HG02610 (cell line): Measurements from ENCODE around the gene SORBS1.

Experiments
- ATAC-seq: cut with Tn5 transposase; IDR thresholded peaks from one replicate; pipeline ENCODE4 v1.9.1; 2021; ENCODE audit warnings: mild to moderate bottlenecking, moderate library complexity; ENCODE audit not compliant: unreplicated experiment

SORBS1 gene

GRCh38 chr10:95442341-95442740 lies 118.8 kb downstream of the SORBS1 start:
- no peak for ATAC-seq

DNA sequence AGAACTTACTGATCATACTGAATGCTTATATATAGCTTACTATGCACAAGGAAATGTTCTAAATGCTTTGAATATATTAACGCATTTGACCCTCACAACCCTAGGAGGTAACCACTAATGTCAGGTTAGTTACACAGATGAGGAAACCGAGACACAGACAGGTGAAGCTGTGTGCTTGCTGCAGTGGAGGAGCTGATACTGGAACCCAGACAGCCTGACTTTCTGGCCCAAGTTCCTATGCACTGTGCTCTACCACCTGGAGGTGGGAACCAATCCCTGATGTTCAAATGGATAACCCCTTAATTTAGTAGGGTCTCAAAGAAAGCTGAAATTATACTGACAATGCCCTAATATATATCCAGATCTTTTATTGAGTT lies 119.6 kb downstream of the SORBS1 start:
- ATAC-seq, result peak; percentile 17

DNA sequence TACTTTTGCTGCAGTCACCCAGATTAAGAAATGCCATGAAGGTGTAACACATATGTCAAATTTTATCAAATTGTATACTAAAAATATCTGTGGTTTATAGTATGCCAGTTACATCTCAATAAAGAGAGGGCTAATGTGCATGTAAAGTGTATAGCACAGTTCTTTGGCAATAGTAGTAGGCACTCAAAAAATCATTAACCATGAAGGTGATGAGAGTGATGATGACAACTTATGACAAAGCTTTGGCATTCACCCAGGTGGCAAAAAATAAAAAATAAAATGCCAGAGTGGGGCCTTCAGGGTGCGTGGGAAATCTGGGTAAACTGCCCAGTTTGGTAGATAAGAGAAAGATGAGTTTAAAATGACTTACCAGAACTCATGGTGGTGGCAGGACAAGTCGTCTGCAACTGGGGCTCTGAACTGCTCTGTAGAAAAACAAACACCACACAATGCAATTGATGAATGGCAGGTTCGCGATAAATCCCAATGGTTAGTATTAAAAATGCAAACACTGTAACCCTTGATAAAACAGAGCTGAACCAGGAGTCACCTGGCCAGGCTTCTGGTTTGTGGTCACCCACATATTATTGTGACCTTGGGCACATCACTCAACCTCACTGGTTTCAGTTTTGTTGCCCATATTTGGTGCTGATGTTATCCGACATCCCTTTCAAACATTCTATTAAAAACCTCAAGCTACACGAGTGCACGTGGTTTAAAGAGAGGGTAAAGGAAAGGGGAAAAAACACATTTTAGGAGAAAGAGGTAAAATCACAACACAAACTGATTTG lies 120.2 kb downstream of the SORBS1 start:
- peak; percentile 84 for ATAC-seq

GRCh38 chr10:95440038-95440725 lies 121.0 kb downstream of the SORBS1 start:
- ATAC-seq, result no peak

DNA sequence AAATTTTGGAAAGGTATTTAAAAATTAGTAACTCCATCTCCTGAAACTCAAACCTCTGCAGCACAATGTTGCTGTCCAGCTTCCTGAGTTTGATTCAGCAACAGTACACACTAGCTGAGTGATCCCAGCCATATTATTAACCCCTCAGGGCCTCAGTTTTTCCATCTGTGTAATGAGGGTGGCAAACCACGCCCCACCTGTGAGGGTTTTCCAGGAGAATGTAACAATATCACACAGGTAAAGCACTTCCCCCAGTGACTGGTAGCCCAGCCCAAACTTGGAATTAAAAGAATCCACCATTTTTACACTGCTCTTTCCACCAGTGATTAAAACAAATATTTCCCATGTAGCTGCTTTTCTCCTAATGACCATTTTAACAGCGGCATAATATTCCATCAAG lies 122.4 kb downstream of the SORBS1 start:
- no peak for ATAC-seq

- ATAC-seq, result no peak
Measured at GRCh38 chr10:95437669-95438068, 123.5 kb downstream of the SORBS1 start.

GRCh38 chr10:95435548-95436279 lies 125.5 kb downstream of the SORBS1 start:
- ATAC-seq, result no peak

DNA sequence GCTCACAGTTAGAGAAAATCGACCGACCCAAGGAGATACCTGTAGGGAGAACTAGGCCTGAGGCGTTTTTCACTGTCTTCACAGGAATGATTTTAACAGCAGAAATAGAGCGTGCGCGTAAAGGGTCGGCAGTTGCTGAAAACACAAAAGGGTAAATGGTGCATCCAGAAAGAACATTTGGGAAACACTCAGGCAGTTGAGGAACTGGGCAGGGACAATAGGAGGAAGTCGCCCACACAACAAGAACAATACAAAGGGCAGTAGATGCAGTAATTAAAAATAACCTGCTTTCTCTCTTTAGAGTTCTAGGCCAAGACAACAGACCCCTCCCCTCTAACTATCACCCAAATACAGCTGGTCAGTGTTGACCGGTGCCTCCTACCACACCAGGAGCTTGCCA lies 126.6 kb downstream of the SORBS1 start:
- no peak for ATAC-seq

GRCh38 chr10:95431900-95432342 lies 129.2 kb downstream of the SORBS1 start:
- ATAC-seq, result peak; percentile 88

GRCh38 chr10:95430231-95430951 lies 130.8 kb downstream of the SORBS1 start:
- ATAC-seq, result peak; percentile 68

DNA sequence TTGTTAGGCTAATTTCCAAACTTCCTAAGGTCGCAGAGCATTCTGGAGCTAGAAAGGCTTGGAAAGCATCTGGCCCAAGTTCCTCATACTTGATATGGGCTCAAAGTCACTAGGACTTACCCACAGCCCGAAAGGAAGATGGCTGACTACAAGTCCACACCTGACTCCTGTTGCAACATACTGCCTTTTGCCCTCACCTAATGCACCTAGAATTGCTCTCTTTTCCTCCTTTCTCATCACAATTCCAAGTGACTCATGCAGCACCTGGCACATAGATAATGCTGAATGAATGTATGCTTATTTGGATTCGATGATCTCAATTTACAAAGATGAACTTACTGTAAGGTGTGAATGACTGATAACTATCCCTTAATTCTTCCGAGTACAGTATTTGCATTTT lies 131.5 kb downstream of the SORBS1 start:
- no peak for ATAC-seq

GRCh38 chr10:95428701-95429100 lies 132.5 kb downstream of the SORBS1 start:
- ATAC-seq, result no peak

DNA sequence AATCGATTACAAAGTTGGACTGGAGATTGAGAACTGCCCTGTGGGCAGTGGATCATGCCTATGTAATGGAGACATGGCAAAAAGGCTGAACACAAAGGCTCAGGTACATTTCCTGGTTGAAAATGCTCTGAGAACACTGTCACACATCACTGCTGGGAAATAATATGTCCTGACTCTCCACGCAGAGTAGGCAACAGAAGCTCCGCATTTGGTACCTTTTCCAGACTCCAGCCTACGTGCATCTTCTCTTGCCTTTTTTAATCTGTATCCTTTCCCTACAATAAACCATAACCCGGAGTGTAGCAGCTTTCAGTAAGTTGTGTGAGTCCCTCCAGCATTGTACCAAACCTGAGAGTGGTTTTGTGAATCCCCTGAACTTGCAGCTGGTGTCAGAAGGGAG lies 134.7 kb downstream of the SORBS1 start:
- ATAC-seq, result no peak

GRCh38 chr10:95425592-95426465 lies 135.3 kb downstream of the SORBS1 start:
- no peak for ATAC-seq

GRCh38 chr10:95423164-95424005 lies 137.8 kb downstream of the SORBS1 start:
- peak; percentile 69 for ATAC-seq

GRCh38 chr10:95422233-95422632 lies 138.9 kb downstream of the SORBS1 start:
- ATAC-seq, result no peak

DNA sequence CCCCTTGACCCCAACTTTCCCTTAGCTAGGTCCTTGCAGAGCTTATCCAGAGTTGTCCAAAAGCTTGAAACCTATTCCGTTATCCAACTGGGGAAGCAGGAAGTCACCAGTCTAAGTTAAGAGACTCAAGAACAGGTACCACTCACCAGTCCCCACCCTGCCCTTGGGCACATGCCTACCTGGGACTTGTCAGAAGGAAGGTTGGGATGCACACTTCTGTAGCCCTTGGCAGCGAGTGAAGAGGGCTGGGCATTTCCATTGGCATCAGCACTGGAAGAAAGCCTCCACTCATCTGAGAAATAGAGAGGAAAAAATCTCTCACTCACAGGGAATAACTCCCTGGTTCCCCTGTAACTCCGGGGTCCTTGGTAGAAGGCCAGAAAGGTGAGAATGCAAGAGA lies 139.4 kb downstream of the SORBS1 start:
- ATAC-seq, result no peak

GRCh38 chr10:95419399-95419798 lies 141.8 kb downstream of the SORBS1 start:
- ATAC-seq, result no peak

GRCh38 chr10:95416973-95417372 lies 144.2 kb downstream of the SORBS1 start:
- ATAC-seq, result no peak
